Measurements from ENCODE around the gene TAS2R16. TPM values are rescaled to one million over a fixed set of nuclear protein-coding genes. Genes with fewer than 3 reads are reported as not detected.

TAS2R16 gene
- total and polyA plus RNA-seq, 2 donors (not counting 3 experiments of a cell fraction or from before 2014, with no cell fraction given), result not detected

- CTCF ChIA-PET, result interaction anchor here (1.6 kb wide), 1 partner anchor 166 kb away, joined by 3 read pairs; no protein-coding TSS in a partner anchor
- H2AFZ ChIP-seq (ENCODE audit: low read depth, low read length), result no peak overlapping the region
Measured at GRCh38 chr7:122988333-122988732, 7.2 kb downstream of the TAS2R16 start.

More at GRCh38 chr7:122988333-122988732, 7.2 kb downstream of the TAS2R16 start:
- TF ChIP-seq FOS (IDR thresholded peaks at IDR 0.05; ENCODE audit: borderline replicate concordance, insufficient read depth, low read length) (no peak), CTCF (IDR thresholded peaks at IDR 0.05; ENCODE audit: extremely low read depth in 1 of 2, insufficient read depth in 1 of 2, low read depth in 1 of 2, low read length in 2 of 2) (no peak), MYC (IDR thresholded peaks at IDR 0.05; ENCODE audit: low read depth, low read length) (no peak), MAX (IDR thresholded peaks at IDR 0.05; ENCODE audit: insufficient read depth, insufficient read length) (no peak), GATA2 (IDR thresholded peaks at IDR 0.05; ENCODE audit: insufficient read depth, insufficient read length, low read depth, low read length) (no peak), POLR2A (IDR thresholded peaks at IDR 0.05; ENCODE audit: low read depth, low read length) (no peak), JUN (IDR thresholded peaks at IDR 0.05; ENCODE audit: borderline replicate concordance, insufficient read depth, insufficient read length, low read depth) (no peak), POLR2AphosphoS5 (IDR thresholded peaks at IDR 0.05; ENCODE audit: insufficient read depth, low read depth, low read length) (no peak), EZH2 (IDR thresholded peaks at IDR 0.05; ENCODE audit: borderline replicate concordance, low read depth, low read length, severe bottlenecking) (no peak)
- no peaks in the 10 kb centered on the region for H3K4me1 ChIP-seq (ENCODE audit: control insufficient read depth, extremely low read depth, insufficient read depth, low read length)
- H3K9me3 ChIP-seq (replicated peaks; ENCODE audit: control insufficient read depth, insufficient read depth, low read length), result no peaks in the 10 kb centered on the region
- H3K9ac ChIP-seq (replicated peaks; ENCODE audit: extremely low read depth, insufficient read depth, low read length), result no peak overlapping the region
- H3K4me3 ChIP-seq (replicated peaks in 1 of 3; ENCODE audit: insufficient read depth in 1 of 3, low read depth in 1 of 3, low read length in 3 of 3), result no peak overlapping the region
- no peak overlapping the region for H3K4me2 ChIP-seq (ENCODE audit: insufficient read depth, low read length)
- intact Hi-C loops (cut with micrococcal nuclease) (no loop called here), dilution Hi-C loops (cut with MboI; ENCODE audit: extremely low pct_ligation_motif_present, low sequenced_read_pairs) (no loop called here)
- no peak overlapping the region for H3K27ac ChIP-seq (ENCODE audit: insufficient read depth, low read depth, low read length)
- H3K79me2 ChIP-seq (ENCODE audit: control insufficient read depth, insufficient read depth, low read length), result no peaks in the 10 kb centered on the region
- no peaks in the 10 kb centered on the region for H3K36me3 ChIP-seq (ENCODE audit: control insufficient read depth in 2 of 2, extremely low read depth in 1 of 2, insufficient read depth in 2 of 2, low read length in 2 of 2)
- no TSS peak for BruUV-seq (replicated peaks)
- FAIRE-seq (no peak), DNase-seq (ENCODE audit: low read depth, low spot score) (no peak)
- POLR2A ChIA-PET, result no interaction called here
- no peaks in the 10 kb centered on the region for H3K27me3 ChIP-seq (ENCODE audit: control insufficient read depth in 2 of 2, insufficient read depth in 2 of 2, low read length in 2 of 2)
- H4K20me1 ChIP-seq (replicated peaks; ENCODE audit: control insufficient read depth, extremely low read depth, insufficient read depth, low read length), result no peaks in the 10 kb centered on the region
- no peaks in the 10 kb centered on the region for H3K9me1 ChIP-seq (replicated peaks; ENCODE audit: control insufficient read depth, extremely low read depth, insufficient read depth, low read length)
